Mucosa of stomach (tissue), 1 donor: ENCODE results near the gene PTRH2.
"Not testable (repeated sequence)": the region's sequence is repeated elsewhere in the genome, so short reads cannot be mapped to it uniquely, and the experiment has no call there.

Source experiments
- H3K27me3 ChIP-seq: one replicate; pipeline ENCODE4 v1.7.0; 2013; ENCODE audit warnings: mild to moderate bottlenecking, low read length; ENCODE audit not compliant: control insufficient read depth, insufficient read depth
- H3K36me3 ChIP-seq: one replicate; pipeline ENCODE4 v1.7.0; 2013; ENCODE audit warnings: low read length; ENCODE audit not compliant: control insufficient read depth, insufficient read depth
- H3K4me1 ChIP-seq: one replicate; pipeline ENCODE4 v1.7.0; 2013; ENCODE audit warnings: mild to moderate bottlenecking, low read length; ENCODE audit not compliant: control insufficient read depth, insufficient read depth
- H3K4me3 ChIP-seq: one replicate; pipeline ENCODE4 v1.7.0; 2013; ENCODE audit warnings: low read length
- H3K9ac ChIP-seq: one replicate; pipeline ENCODE4 v1.7.0; 2013; ENCODE audit warnings: mild to moderate bottlenecking, low read length, moderate library complexity
- H3K9me3 ChIP-seq: one replicate; pipeline ENCODE4 v1.7.0; 2013; ENCODE audit warnings: mild to moderate bottlenecking, low read length, moderate library complexity; ENCODE audit not compliant: control insufficient read depth
- donor health status: Pancreatic carcinoma.

PTRH2 gene

DNA sequence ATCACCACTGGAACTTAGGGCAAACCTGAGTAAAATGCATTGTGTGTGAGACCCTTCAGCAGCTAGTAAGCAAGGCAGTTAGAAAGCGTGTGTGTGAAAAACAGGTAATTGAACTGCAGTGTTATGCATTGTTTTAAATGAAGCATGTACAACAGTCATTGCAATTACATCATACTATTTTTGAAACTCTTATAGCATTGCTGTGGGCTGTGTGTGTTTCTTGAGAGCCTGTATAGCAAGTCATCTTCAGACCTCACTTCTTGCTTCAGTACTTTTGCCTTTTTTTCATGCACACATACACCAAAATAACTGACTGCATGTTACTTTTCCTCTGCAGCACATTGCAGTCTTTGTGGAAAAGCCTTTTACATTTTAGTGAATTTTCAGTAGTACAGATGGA lies 19.2 kb downstream of the PTRH2 start:
- Histone ChIP-seq H3K4me3 (no peak overlapping the region), H3K9me3 (no peaks in the 10 kb centered on the region), H3K4me1 (no peaks in the 10 kb centered on the region), H3K9ac (no peak overlapping the region), H3K27me3 (no peaks in the 10 kb centered on the region), H3K36me3 (peaks cover 11% of the 10 kb centered on the region)

DNA sequence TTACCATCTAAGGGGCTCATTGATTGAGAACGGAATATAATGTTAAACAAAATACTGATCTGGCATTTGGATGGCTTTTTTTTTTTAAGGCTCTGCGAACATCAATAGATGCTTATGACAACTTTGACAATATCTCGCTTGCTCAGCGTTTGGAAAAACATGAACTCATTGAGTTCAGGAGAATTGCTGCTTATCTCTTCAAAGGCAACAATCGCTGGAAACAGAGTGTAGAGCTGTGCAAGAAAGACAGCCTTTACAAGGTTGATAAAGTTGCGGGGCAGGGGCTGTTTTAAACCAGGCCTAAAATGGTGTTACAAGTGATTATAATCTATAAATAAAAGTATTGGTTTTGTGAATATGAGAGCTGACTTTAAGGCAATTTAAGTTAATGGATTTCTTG lies 22.3 kb downstream of the PTRH2 start:
- Histone ChIP-seq H3K4me3 (no peak overlapping the region), H3K9ac (no peak overlapping the region), H3K4me1 (no peaks in the 10 kb centered on the region), H3K36me3 (peaks cover 11% of the 10 kb centered on the region), H3K9me3 (no peaks in the 10 kb centered on the region), H3K27me3 (no peaks in the 10 kb centered on the region)

DNA sequence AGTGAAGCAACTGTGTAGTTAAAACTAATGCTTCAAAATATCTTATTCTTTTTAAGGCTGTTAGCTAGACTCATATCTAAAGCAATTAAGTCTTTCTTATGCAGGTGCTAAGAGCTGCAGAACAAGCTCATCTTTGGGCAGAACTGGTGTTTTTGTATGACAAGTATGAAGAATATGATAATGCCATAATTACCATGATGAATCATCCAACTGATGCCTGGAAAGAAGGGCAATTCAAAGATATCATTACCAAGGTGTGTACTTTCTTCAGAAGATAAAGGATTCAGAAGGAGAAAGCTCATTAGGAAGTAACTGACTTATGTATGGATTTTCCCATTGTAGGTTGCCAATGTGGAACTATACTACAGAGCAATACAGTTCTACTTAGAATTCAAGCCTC lies 23.9 kb downstream of the PTRH2 start:
- no peaks in the 10 kb centered on the region for H3K9me3 ChIP-seq
- H3K4me1 ChIP-seq: no peaks in the 10 kb centered on the region
- no peaks in the 10 kb centered on the region for H3K27me3 ChIP-seq
- no peak overlapping the region for H3K9ac ChIP-seq
- peaks cover 11% of the 10 kb centered on the region for H3K36me3 ChIP-seq
- no peak overlapping the region for H3K4me3 ChIP-seq

DNA sequence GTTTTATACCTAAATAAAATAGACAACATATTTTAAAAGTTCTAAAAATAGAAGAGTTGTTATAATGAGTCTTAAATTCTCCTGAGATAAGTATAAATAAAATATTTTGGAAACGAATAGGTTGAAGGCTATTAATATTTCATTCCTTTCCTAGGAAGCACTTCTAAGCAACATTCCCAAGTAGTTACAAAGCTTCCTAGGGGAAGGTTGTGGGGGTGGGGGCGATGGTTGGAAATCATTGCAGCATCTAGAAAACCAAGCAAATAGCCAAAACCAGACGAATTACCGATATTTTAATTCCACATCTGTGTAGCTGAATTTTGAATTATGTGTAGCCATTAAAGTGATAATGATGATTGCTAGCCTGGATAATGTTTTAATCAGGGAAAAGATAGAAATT lies 26.9 kb downstream of the PTRH2 start:
- Histone ChIP-seq H3K4me1 (no peaks in the 10 kb centered on the region), H3K4me3 (no peak overlapping the region), H3K9me3 (no peaks in the 10 kb centered on the region), H3K36me3 (peaks cover 19% of the 10 kb centered on the region), H3K9ac (no peak overlapping the region), H3K27me3 (no peaks in the 10 kb centered on the region)

DNA sequence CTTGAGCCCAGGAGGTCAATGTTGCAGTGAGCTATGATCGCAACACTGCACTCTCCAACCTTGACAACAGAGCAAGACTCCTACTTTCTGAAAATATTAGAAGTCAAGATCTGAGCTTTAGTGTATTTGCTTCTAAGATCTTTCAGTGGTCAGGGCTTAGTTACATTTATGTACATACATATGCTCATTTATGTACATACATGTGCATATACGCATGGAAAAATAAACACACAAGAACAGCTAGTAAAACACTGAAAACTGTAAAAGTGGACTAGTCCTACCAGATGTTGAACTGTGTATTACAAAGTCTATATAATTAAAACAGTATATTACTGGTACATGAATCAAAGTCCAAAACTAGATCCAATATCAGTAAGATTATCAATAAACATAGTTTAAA lies 28.3 kb downstream of the PTRH2 start:
- no peaks in the 10 kb centered on the region for H3K4me1 ChIP-seq
- H3K27me3 ChIP-seq: no peaks in the 10 kb centered on the region
- no peaks in the 10 kb centered on the region for H3K9me3 ChIP-seq
- H3K9ac ChIP-seq: no peak overlapping the region
- H3K4me3 ChIP-seq: no peak overlapping the region
- H3K36me3 ChIP-seq: peaks cover 26% of the 10 kb centered on the region

DNA sequence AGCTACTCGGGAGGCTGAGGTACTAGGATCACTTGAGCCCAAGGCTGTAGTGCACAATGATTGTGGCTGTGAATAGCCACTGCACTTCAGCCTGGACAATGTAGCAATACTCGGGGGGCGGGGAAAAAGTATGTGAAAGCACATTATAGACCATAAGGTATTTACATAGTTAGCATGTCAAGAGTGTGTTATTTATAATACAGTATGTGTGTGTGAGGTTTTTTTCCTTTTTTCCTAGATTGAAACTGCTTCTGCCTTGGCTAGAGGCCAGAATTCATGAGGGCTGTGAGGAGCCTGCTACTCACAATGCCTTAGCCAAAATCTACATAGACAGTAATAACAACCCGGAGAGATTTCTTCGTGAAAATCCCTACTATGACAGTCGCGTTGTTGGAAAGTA lies 30.5 kb downstream of the PTRH2 start:
- Histone ChIP-seq H3K4me3 (no peak overlapping the region), H3K9ac (no peak overlapping the region), H3K9me3 (no peaks in the 10 kb centered on the region), H3K27me3 (no peaks in the 10 kb centered on the region), H3K36me3 (peaks cover 20% of the 10 kb centered on the region), H3K4me1 (no peaks in the 10 kb centered on the region)

DNA sequence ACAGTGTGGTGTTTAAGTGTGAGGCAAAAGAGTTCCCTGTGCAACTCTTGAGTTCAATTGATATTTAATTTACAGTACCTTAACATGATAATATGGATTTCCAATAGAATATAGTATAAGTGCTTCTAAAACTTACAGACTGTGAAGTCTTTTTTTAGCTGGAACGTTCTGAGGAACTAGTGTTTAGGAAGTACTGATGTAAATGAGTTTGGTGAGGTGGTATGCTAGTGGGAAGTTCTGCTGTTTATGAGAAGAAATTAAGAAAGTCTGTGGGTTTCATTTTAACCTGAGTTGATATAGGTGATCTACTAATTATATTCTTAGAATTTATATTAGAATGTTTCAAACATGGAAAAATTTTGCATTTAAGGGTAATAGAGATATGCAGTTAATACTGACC lies 32.0 kb downstream of the PTRH2 start:
- Histone ChIP-seq H3K36me3 (peaks cover 20% of the 10 kb centered on the region), H3K9me3 (no peaks in the 10 kb centered on the region), H3K4me1 (no peaks in the 10 kb centered on the region)

DNA sequence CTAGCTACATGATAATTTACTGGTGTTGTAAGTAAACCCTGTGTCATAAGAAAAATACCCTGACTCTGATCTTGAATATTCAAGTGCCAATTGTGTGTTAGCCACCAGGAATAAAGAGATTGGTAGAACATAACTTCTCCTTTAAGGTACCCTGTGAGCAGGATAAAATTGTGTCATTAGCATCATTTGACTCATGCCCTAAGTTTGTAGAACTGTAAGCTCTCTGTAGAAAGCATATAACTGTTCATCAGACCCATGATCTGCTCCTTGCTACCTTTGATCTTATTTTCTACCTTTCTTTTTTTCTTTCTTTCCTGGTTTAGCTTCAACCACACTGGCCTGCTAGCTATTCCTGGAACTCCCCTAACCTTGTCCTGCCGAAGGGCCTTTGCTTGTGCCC lies 35.8 kb downstream of the PTRH2 start:
- Histone ChIP-seq H3K36me3 (peaks cover 7% of the 10 kb centered on the region), H3K27me3 (no peaks in the 10 kb centered on the region), H3K4me3 (no peak overlapping the region), H3K4me1 (no peaks in the 10 kb centered on the region), H3K9ac (no peak overlapping the region), H3K9me3 (no peaks in the 10 kb centered on the region)

More for the DNA sequence above, 32.0 kb downstream of the PTRH2 start:
- H3K27me3 ChIP-seq: no peaks in the 10 kb centered on the region
- H3K9ac ChIP-seq: no peak overlapping the region
- no peak overlapping the region for H3K4me3 ChIP-seq

DNA sequence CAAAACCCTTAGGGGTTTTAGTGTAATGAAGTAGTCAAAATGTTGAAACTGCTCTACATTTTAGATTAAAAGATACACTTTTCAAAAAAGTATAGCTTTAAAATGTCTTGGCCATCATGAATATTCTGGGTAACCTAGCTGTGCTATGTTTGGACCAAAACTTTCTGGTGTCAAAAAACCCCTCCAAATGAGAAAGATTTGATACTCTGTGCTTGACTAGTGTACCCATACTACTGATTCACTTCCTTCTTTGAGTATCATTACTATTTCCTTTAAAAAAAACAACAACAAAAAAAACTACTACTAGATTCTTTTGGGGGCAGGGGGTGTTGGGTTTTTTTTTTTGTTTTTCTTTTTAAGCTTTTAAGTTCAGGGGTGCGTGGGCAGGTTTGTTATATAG lies 37.3 kb downstream of the PTRH2 start:
- Histone ChIP-seq H3K9ac (no peak overlapping the region), H3K4me3 (no peak overlapping the region), H3K36me3 (peaks cover 7% of the 10 kb centered on the region), H3K27me3 (no peaks in the 10 kb centered on the region), H3K9me3 (no peaks in the 10 kb centered on the region), H3K4me1 (no peaks in the 10 kb centered on the region)

DNA sequence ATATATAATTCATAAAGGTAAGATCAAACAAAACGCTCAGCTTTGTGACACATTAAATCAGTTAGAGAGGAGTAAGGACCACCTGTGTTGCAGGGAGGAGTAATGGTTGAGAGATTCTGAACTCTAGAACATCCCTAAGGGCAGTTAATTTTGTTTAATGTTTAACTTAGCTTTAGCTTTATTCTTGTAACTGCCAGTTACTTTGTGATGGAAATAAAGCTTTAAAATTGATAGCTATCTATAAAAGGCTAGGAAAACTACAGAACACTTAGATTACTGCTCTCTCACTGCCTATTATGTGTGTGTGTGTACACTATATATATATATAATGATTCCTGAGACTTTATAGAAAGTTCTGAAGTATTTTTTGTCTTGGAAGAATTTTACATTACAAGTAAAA lies 37.8 kb downstream of the PTRH2 start:
- H3K9ac ChIP-seq: no peak overlapping the region
- no peak overlapping the region for H3K4me3 ChIP-seq
- no peaks in the 10 kb centered on the region for H3K9me3 ChIP-seq
- H3K4me1 ChIP-seq: no peaks in the 10 kb centered on the region
- no peaks in the 10 kb centered on the region for H3K27me3 ChIP-seq
- H3K36me3 ChIP-seq: peaks cover 8% of the 10 kb centered on the region

DNA sequence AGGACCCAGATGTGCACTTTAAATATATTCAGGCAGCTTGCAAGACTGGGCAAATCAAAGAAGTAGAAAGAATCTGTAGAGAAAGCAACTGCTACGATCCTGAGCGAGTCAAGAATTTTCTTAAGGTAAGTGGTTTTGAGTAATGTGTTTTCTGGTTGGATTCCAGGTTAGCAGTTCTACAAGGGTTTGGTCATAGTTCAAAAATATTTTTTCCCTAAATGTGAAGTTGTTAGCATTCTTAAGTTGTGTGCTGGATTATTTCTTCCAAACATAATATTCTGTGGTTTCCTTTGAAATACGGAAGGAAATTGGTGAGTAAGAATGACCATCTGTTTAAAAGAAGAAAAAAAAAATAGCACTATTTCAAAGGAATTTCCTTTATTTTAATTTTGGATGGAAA lies 38.4 kb downstream of the PTRH2 start:
- Histone ChIP-seq H3K4me1 (no peaks in the 10 kb centered on the region), H3K9ac (no peak overlapping the region), H3K4me3 (no peak overlapping the region), H3K9me3 (no peaks in the 10 kb centered on the region), H3K27me3 (no peaks in the 10 kb centered on the region), H3K36me3 (peaks cover 6% of the 10 kb centered on the region)

DNA sequence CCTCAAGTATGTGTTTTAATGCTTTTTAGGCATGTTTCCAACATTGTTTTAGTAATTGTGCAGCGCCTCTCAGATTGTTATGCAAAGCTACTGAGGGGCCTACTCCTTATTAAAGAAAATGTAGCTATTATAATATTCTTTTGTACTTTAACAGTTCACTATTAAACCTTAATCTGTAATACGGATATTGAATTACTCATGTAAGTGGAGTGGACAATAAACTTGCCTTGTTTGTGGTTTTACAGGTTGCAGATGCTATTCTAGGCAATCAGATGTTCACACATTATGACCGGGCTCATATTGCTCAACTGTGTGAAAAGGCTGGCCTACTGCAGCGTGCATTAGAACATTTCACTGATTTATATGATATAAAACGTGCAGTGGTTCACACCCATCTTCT lies 41.0 kb downstream of the PTRH2 start:
- Histone ChIP-seq H3K9ac (no peak overlapping the region), H3K27me3 (no peaks in the 10 kb centered on the region), H3K4me1 (no peaks in the 10 kb centered on the region), H3K36me3 (peaks cover 6% of the 10 kb centered on the region), H3K4me3 (no peak overlapping the region), H3K9me3 (no peaks in the 10 kb centered on the region)

DNA sequence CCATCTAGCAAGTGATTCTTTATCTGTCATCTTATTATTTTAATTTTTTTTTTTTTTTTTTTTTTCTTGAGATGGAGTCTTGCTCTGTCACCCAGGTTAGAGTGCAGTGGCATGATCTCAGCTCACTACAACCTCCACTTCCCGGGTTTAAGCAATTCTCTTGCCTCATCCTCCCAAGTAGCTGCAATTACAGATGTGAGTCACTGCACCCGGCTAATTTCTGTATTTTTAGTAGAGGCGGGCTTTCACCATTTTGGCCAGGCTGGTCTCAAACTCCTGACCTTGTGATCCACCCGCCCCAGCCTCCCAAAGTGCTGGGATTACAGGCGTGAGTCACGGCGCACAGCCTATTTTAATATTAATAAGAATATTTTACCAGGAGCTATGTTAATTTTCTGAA lies 50.6 kb downstream of the PTRH2 start:
- not testable (repeated sequence) for H3K4me3 ChIP-seq, H3K4me1 ChIP-seq, H3K9ac ChIP-seq, H3K27me3 ChIP-seq, H3K9me3 ChIP-seq
- H3K36me3 ChIP-seq: peaks cover 11% of the 10 kb centered on the region
